Measurements from ENCODE around the gene KCNQ1. TPM values are rescaled to one million over a fixed set of nuclear protein-coding genes. Genes with fewer than 3 reads are reported as not detected.

KCNQ1 gene
- total and polyA plus RNA-seq, 2 experiments from 2014 or later: not detected

DNA sequence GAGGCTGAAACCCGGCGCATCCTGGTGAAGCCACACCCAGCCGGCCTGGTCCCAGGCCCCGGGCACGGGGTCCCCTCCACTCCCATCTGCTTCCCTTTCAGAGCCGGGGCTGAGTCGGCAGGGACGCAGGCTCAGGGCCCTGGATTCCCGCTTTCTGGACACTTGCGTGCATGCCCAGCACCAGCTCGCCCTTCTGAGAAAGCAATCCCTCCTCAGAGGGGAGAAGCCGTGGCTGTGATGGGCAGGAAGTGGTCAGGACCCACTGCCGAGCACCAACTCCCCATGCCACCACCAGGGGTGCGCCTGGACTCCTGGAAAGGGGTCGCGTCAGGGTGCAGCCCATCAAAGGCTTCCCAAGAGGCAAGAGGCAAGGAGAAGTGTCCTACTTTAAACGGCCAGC lies 425.7 kb downstream of the KCNQ1 start:
- H3K9ac ChIP-seq: no peak overlapping the region
- TF ChIP-seq EZH2phosphoT487 (IDR thresholded peaks at IDR 0.05; ENCODE audit: insufficient read depth, low read depth): no peak
- no peak for TF ChIP-seq EZH2 (IDR thresholded peaks at IDR 0.05; ENCODE audit: insufficient read depth, poor library complexity, severe bottlenecking)
- H3F3A ChIP-seq (ENCODE audit: insufficient read depth): no peaks in the 10 kb centered on the region
- DNase-seq: no peak
- no peaks in the 10 kb centered on the region for H3K9me2 ChIP-seq (ENCODE audit: insufficient read depth)
- no peak overlapping the region for H3K4me3 ChIP-seq
- H4K20me1 ChIP-seq (ENCODE audit: insufficient read depth): no peaks in the 10 kb centered on the region
- in situ Hi-C loops (cut with MboI): no loop called here
- no peak overlapping the region for H3K27ac ChIP-seq
- WGBS, 2 experiments (ENCODE audit: low coverage in 1 of 2, low lambda C conversion rate in 2 of 2, missing lambda C conversion rate in 2 of 2): 52 to 62% methylated on average over 17 of the region's 17 CpGs
- H2AFZ ChIP-seq: no peak overlapping the region
- H3K9me3 ChIP-seq (ENCODE audit: low read depth): no peaks in the 10 kb centered on the region
- no peaks in the 10 kb centered on the region for H3K79me2 ChIP-seq (ENCODE audit: insufficient read depth)
- no peaks in the 10 kb centered on the region for H3K4me1 ChIP-seq (ENCODE audit: insufficient read depth)
- peaks cover 33% of the 10 kb centered on the region for H3K27me3 ChIP-seq (replicated peaks; ENCODE audit: insufficient read depth)
- H3K36me3 ChIP-seq (ENCODE audit: low read depth): no peaks in the 10 kb centered on the region
- H3K4me2 ChIP-seq (ENCODE audit: unreplicated experiment): no peak overlapping the region

DNA sequence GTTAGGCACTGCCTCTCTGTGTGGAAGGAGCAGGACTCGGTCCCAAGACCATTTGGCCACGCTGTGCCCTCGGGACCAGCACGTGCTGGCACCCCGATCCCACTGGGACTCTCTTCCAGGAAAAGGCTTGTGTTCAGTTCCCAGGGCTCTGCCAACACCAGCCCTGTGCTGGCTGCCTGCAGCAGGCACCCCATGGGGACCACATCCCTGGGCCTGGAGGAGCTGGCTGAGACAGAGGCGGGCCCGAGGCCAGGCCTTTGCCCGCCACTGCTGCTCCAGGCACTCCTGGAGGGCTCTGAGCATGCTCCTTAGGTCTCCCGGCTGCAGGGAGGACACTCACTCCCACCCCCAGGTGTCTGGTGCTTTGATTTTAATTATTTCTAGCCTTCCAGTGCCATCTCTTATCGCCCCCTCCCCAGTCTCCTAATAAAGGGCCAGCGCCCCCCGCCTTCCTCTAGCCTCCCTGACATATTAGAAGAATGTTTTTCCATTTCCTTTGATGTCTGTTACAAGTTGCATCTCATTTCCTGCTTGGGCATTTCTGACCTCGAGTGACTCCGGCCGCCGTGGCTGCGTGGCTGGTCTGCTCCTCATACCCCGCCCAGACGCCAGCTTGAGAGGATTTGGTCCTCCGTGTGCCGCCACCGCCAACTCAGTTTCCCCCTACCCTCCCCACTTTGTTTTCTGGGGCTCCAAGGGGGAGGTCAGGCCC lies 426.3 kb downstream of the KCNQ1 start:
- no peak overlapping the region for H3K4me2 ChIP-seq (ENCODE audit: unreplicated experiment)
- no peaks in the 10 kb centered on the region for H3K4me1 ChIP-seq (ENCODE audit: insufficient read depth)
- H2AFZ ChIP-seq: no peak overlapping the region
- 46 to 54% methylated on average over 22 of the region's 22 CpGs for WGBS, 2 experiments (ENCODE audit: low coverage in 1 of 2, low lambda C conversion rate in 2 of 2, missing lambda C conversion rate in 2 of 2)
- in situ Hi-C loops (cut with MboI): no loop called here
- H3K27me3 ChIP-seq (replicated peaks; ENCODE audit: insufficient read depth): peaks cover 33% of the 10 kb centered on the region
- no peak overlapping the region for H3K4me3 ChIP-seq
- no peak overlapping the region for H3K27ac ChIP-seq
- H3K79me2 ChIP-seq (ENCODE audit: insufficient read depth): no peaks in the 10 kb centered on the region
- no peaks in the 10 kb centered on the region for H4K20me1 ChIP-seq (ENCODE audit: insufficient read depth)
- no peaks in the 10 kb centered on the region for H3K9me3 ChIP-seq (ENCODE audit: low read depth)
- H3K9ac ChIP-seq: no peak overlapping the region
- no peaks in the 10 kb centered on the region for H3K9me2 ChIP-seq (ENCODE audit: insufficient read depth)
- no peak for DNase-seq
- no peaks in the 10 kb centered on the region for H3K36me3 ChIP-seq (ENCODE audit: low read depth)
- TF ChIP-seq EZH2 (IDR thresholded peaks at IDR 0.05; ENCODE audit: insufficient read depth, poor library complexity, severe bottlenecking): no peak
- TF ChIP-seq EZH2phosphoT487 (IDR thresholded peaks at IDR 0.05; ENCODE audit: insufficient read depth, low read depth): no peak
- no peaks in the 10 kb centered on the region for H3F3A ChIP-seq (ENCODE audit: insufficient read depth)

DNA sequence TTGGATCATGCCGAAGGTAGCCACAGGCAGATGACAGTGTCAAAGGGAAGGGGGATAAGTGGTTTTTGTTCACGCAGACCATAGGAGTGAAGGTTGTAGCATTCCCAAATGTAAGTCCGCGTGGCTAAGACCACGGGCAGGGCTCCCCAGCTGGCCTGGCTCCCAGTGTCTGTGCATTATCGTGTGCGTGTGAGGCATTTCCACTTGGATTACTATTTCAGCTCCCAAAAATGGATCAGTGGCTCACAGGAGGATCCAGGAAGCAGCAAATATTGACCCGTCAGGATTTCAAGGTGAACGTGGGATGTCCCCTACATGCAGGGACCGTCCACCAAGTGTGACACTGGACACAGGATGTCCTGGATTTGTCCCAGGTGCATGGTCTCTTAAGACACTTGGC lies 430.2 kb downstream of the KCNQ1 start:
- Histone ChIP-seq H2AFZ (no peak overlapping the region), H3K27me3 (replicated peaks; ENCODE audit: insufficient read depth) (peaks cover 9% of the 10 kb centered on the region), H4K20me1 (ENCODE audit: insufficient read depth) (no peaks in the 10 kb centered on the region), H3K4me2 (ENCODE audit: unreplicated experiment) (no peak overlapping the region), H3K4me1 (ENCODE audit: insufficient read depth) (no peaks in the 10 kb centered on the region), H3K4me3 (no peak overlapping the region), H3K9ac (no peak overlapping the region), H3K9me3 (ENCODE audit: low read depth) (no peaks in the 10 kb centered on the region), H3F3A (ENCODE audit: insufficient read depth) (no peaks in the 10 kb centered on the region), H3K79me2 (ENCODE audit: insufficient read depth) (no peaks in the 10 kb centered on the region), H3K27ac (no peak overlapping the region), H3K9me2 (ENCODE audit: insufficient read depth) (no peaks in the 10 kb centered on the region), H3K36me3 (ENCODE audit: low read depth) (no peaks in the 10 kb centered on the region)
- no peak for DNase-seq
- 55 to 62% methylated on average over 10 of the region's 10 CpGs for WGBS, 2 experiments (ENCODE audit: low coverage in 1 of 2, low lambda C conversion rate in 2 of 2, missing lambda C conversion rate in 2 of 2)
- no peak for TF ChIP-seq EZH2phosphoT487 (IDR thresholded peaks at IDR 0.05; ENCODE audit: insufficient read depth, low read depth)
- TF ChIP-seq EZH2 (IDR thresholded peaks at IDR 0.05; ENCODE audit: insufficient read depth, poor library complexity, severe bottlenecking): no peak
- in situ Hi-C loops (cut with MboI): loop anchor here (25.0 kb wide), 2 partner anchors 563 to 688 kb away; partner anchors contain the start of genes C11orf21 and TSPAN32

DNA sequence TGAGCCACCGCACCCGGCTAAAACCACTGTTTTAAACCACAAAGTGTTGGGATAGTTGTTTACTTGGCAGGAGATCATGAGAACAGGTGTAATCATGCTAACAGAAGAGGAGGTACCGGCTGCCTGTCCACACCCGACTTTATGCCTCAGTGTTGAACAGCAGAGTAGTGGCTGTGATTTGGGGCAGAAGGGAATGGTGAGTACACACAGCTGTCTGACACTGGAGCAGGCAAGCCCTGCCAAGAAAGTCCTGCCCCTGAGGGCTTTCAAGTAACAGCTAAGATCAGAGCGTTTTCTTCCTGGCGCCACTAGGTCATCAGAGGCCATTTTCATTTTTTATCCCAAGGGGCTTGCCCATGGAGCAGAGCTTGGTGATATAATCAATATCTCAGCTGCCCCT lies 432.7 kb downstream of the KCNQ1 start:
- Histone ChIP-seq H3K9me3 (ENCODE audit: low read depth) (no peaks in the 10 kb centered on the region), H3K4me1 (ENCODE audit: insufficient read depth) (no peaks in the 10 kb centered on the region), H3K36me3 (ENCODE audit: low read depth) (no peaks in the 10 kb centered on the region), H3K4me3 (no peak overlapping the region), H3K9ac (no peak overlapping the region), H3K9me2 (ENCODE audit: insufficient read depth) (no peaks in the 10 kb centered on the region), H4K20me1 (ENCODE audit: insufficient read depth) (no peaks in the 10 kb centered on the region), H3K27ac (no peak overlapping the region), H2AFZ (no peak overlapping the region), H3K4me2 (ENCODE audit: unreplicated experiment) (no peak overlapping the region), H3F3A (ENCODE audit: insufficient read depth) (no peaks in the 10 kb centered on the region), H3K27me3 (replicated peaks; ENCODE audit: insufficient read depth) (0 out of 2 replicates have a peak, but pooled peaks cover 2% of the 10 kb centered on the region), H3K79me2 (ENCODE audit: insufficient read depth) (no peaks in the 10 kb centered on the region)
- WGBS, 2 experiments (ENCODE audit: low coverage in 1 of 2, low lambda C conversion rate in 2 of 2, missing lambda C conversion rate in 2 of 2): 78 to 83% methylated on average over 6 of the region's 6 CpGs
- in situ Hi-C loops (cut with MboI): loop anchor here (25.0 kb wide), 2 partner anchors 565 to 690 kb away; partner anchors contain the start of genes C11orf21 and TSPAN32
- DNase-seq: no peak
- no peak for TF ChIP-seq EZH2 (IDR thresholded peaks at IDR 0.05; ENCODE audit: insufficient read depth, poor library complexity, severe bottlenecking)
- no peak for TF ChIP-seq EZH2phosphoT487 (IDR thresholded peaks at IDR 0.05; ENCODE audit: insufficient read depth, low read depth)
